Endothelial cell of umbilical vein (primary cell): ENCODE data around the gene CD46. TPM values are rescaled to one million over a fixed set of nuclear protein-coding genes. Genes with fewer than 3 reads are reported as not detected.
"Not testable (repeated sequence)": the region's sequence is repeated elsewhere in the genome, so short reads cannot be mapped to it uniquely, and the experiment has no call there.

Experiments used
- BruUV-seq: library from RNA; stranded (reverse); fragments of 400-500 nt; replicated peaks from 2 replicates; lab custom pipeline; 2021; lab: Mats Ljungman, UMichigan
- CTCF ChIA-PET: fragments of 300-600, 350-600 bp; sonication (Branson Sonifier 250); formaldehyde crosslinking; loops from one replicate; lab custom pipeline; 2021; ENCODE audit warnings: antibody characterized with exemption, inconsistent platforms; lab: Charles Lee
- POLR2A ChIA-PET: fragments of 300-600, 350-600 bp; sonication (Branson Sonifier 250); formaldehyde crosslinking; loops from one replicate; lab custom pipeline; 2021; ENCODE audit warnings: antibody characterized with exemption, inconsistent platforms; lab: Charles Lee
- DNase-seq: peaks from one replicate; pipeline ENCODE4 v3.0.0-alpha.2; 2011; ENCODE audit warnings: low read depth, low spot score
- FAIRE-seq: peaks from 2 replicates; lab custom pipeline; 2011; peaks lifted over from hg19 to GRCh38; lab: Jason Lieb, UNC
- H2AFZ ChIP-seq: 2 replicates; pipeline ENCODE4 v1.6.0; 2012; ENCODE audit warnings: low read depth, low read length, control low read depth, inconsistent platforms
- H3K27ac ChIP-seq: 2 replicates; pipeline ENCODE4 v1.5.1; 2011; ENCODE audit warnings: low read depth, mild to moderate bottlenecking, control low read depth, low read length, moderate library complexity; ENCODE audit not compliant: insufficient read depth
- H3K27me3 ChIP-seq, 2 experiments: 2 replicates each; pipeline versions ENCODE4 v1.6.0 to v1.6.1; 2011; ENCODE audit warnings: low read length in 2 of 2, mixed read lengths in 1 of 2; ENCODE audit not compliant: control insufficient read depth in 2 of 2, insufficient read depth in 2 of 2
- H3K36me3 ChIP-seq, 2 experiments: 2 replicates in 1 of 2; 3 replicates in 1 of 2; pipeline ENCODE4 v1.5.1; 2011; ENCODE audit warnings: low read length in 2 of 2, mild to moderate bottlenecking in 1 of 2, moderate library complexity in 1 of 2; ENCODE audit not compliant: control insufficient read depth in 2 of 2, insufficient read depth in 2 of 2; ENCODE audit errors: extremely low read depth in 1 of 2
- H3K4me1 ChIP-seq: 3 replicates; pipeline ENCODE4 v1.5.1; 2011; ENCODE audit warnings: mild to moderate bottlenecking, low read length; ENCODE audit not compliant: control insufficient read depth, insufficient read depth; ENCODE audit errors: extremely low read depth
- H3K4me2 ChIP-seq: 2 replicates; pipeline ENCODE4 v1.6.1; 2011; ENCODE audit warnings: low read length, control low read depth, mixed read lengths; ENCODE audit not compliant: insufficient read depth
- H3K4me3 ChIP-seq, 3 experiments: fragments of 200-600 bp in 1 of 3; sonication (generic), shearing (Covaris generic) in 1 of 3; replicated peaks in 1 of 3; 2 replicates each; pipeline ENCODE4 v1.5.1; 2011 to 2016; ENCODE audit warnings: control low read depth in 3 of 3, low read length in 3 of 3, mild to moderate bottlenecking in 2 of 3, inconsistent platforms in 1 of 3, low read depth in 1 of 3, moderate library complexity in 1 of 3; ENCODE audit not compliant: insufficient read depth in 1 of 3
- H3K79me2 ChIP-seq: 2 replicates; pipeline ENCODE4 v1.6.0; 2012; ENCODE audit warnings: low read length, inconsistent platforms; ENCODE audit not compliant: control insufficient read depth, insufficient read depth
- H3K9ac ChIP-seq: replicated peaks from 2 replicates; pipeline ENCODE3; 2011; ENCODE audit warnings: low read length, control low read depth; ENCODE audit not compliant: insufficient read depth; ENCODE audit errors: extremely low read depth
- H3K9me1 ChIP-seq: replicated peaks from 3 replicates; pipeline ENCODE4 v1.6.0; 2011; ENCODE audit warnings: mild to moderate bottlenecking, low read length; ENCODE audit not compliant: control insufficient read depth, insufficient read depth; ENCODE audit errors: extremely low read depth
- H3K9me3 ChIP-seq: replicated peaks from 2 replicates; pipeline ENCODE4 v1.5.1; 2012; ENCODE audit warnings: low read length, inconsistent platforms; ENCODE audit not compliant: control insufficient read depth, insufficient read depth
- H4K20me1 ChIP-seq: replicated peaks from 2 replicates; pipeline ENCODE3; 2011; ENCODE audit warnings: mild to moderate bottlenecking, low read length; ENCODE audit not compliant: control insufficient read depth, insufficient read depth; ENCODE audit errors: extremely low read depth
- EZH2 ChIP-seq: IDR thresholded peaks from 2 replicates; pipeline ENCODE4 v1.6.1; 2012; ENCODE audit warnings: borderline replicate concordance, low read depth, mild to moderate bottlenecking, moderate library complexity, low read length, inconsistent platforms; ENCODE audit not compliant: severe bottlenecking
- FOS ChIP-seq: IDR thresholded peaks from 2 replicates; pipeline ENCODE4 v1.6.1; 2011; ENCODE audit warnings: mild to moderate bottlenecking, low read length, moderate library complexity, borderline replicate concordance; ENCODE audit not compliant: insufficient read depth
- GATA2 ChIP-seq: IDR thresholded peaks from 2 replicates; pipeline ENCODE4 v1.7.0; 2011; ENCODE audit warnings: low read depth, mild to moderate bottlenecking, moderate library complexity, mixed read lengths, low read length; ENCODE audit not compliant: insufficient read length, insufficient read depth
- JUN ChIP-seq: IDR thresholded peaks from 2 replicates; pipeline ENCODE4 v1.6.1; 2011; ENCODE audit warnings: borderline replicate concordance, low read depth; ENCODE audit not compliant: insufficient read length, insufficient read depth
- MYC ChIP-seq: IDR thresholded peaks from one replicate; pipeline ENCODE4 v1.6.1; 2011; ENCODE audit warnings: mild to moderate bottlenecking, low read depth, low read length
- POLR2A ChIP-seq: IDR thresholded peaks from 2 replicates; pipeline ENCODE4 v1.6.1; 2012; ENCODE audit warnings: low read depth, mild to moderate bottlenecking, control low read depth, low read length
- POLR2AphosphoS5 ChIP-seq: IDR thresholded peaks from 2 replicates; pipeline ENCODE4 v1.6.1; 2012; ENCODE audit warnings: low read depth, mild to moderate bottlenecking, control low read depth, low read length, moderate library complexity; ENCODE audit not compliant: insufficient read depth
- dilution Hi-C: fragments of 300-500 bp; cut with MboI; formaldehyde crosslinking; loops from one replicate; pipeline ENCODE4 v1.15.0; 2019; ENCODE audit warnings: low sequenced_read_pairs; ENCODE audit not compliant: extremely low pct_ligation_motif_present
- intact Hi-C: fragments of 100-400 bp; cut with micrococcal nuclease; formaldehyde crosslinking; loops from one replicate; pipeline ENCODE4 v1.10.0; 2022
- polyA plus RNA-seq, 4 experiments: library from polyadenylated mRNA; depleted of rRNA in 3 of 4; stranded (reverse) in 3 of 4; unstranded in 1 of 4; fragments of >200 nt; gene quantifications; 2 replicates each; pipeline versions ENCODE4 v1.2.1 to v1.2.3, GENCODE V29; 2011 to 2012; ENCODE audit warnings: missing spikeins in 1 of 4
- total RNA-seq: library from RNA; stranded (reverse); gene quantifications from 2 replicates; pipeline ENCODE4 v1.2.3, GENCODE V29; 2021
- TF ChIP-seq, protein P1 (sequence below): IDR thresholded peaks from 2 replicates; pipeline ENCODE4 v1.6.1; 2011; ENCODE audit not compliant: insufficient read depth, insufficient read length
- TF ChIP-seq, protein P2 (sequence below), 2 donors: IDR thresholded peaks; 1 replicate in 1 of 2; 2 replicates in 1 of 2; pipeline ENCODE4 v1.5.1; 2011; ENCODE audit warnings: low read length in 2 of 2, mild to moderate bottlenecking in 2 of 2, moderate library complexity in 2 of 2, control low read depth in 1 of 2, inconsistent platforms in 1 of 2, low read depth in 1 of 2; ENCODE audit not compliant: insufficient read depth in 1 of 2; ENCODE audit errors: extremely low read depth in 1 of 2

Gene CD46
- total and polyA plus RNA-seq, 2 donors (not counting 3 experiments of a cell fraction or from before 2014, with no cell fraction given), result 134 to 256 TPM

DNA sequence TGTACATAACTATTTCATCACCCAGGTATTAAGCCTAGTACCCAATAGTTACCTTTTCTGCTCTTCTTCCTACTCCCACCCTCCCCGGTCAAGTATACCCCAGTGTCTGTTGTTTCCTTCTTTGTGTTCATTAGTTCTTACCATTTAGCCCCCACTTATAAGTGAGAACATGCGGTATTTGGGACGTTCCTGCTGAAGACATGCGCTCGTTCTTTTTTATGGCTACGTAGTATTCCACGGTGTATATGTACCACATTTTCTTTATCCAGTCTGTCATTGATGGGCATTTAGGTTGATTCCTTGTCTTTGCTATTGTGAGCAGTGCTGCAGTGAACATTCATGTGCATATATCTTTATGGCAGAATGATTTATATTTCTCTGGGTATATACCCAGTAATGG lies 25.6 kb downstream of the CD46 start:
- H3K4me2 ChIP-seq, H3K36me3 ChIP-seq, H3K27me3 ChIP-seq, H2AFZ ChIP-seq, H4K20me1 ChIP-seq, intact Hi-C loops, H3K9me1 ChIP-seq, H3K4me1 ChIP-seq, POLR2A ChIA-PET, DNase-seq, H3K27ac ChIP-seq, BruUV-seq, H3K9ac ChIP-seq, H3K4me3 ChIP-seq, CTCF ChIA-PET, H3K9me3 ChIP-seq, FAIRE-seq, dilution Hi-C loops: not testable (repeated sequence)
- peaks cover 57% of the 10 kb centered on the region for H3K79me2 ChIP-seq

DNA sequence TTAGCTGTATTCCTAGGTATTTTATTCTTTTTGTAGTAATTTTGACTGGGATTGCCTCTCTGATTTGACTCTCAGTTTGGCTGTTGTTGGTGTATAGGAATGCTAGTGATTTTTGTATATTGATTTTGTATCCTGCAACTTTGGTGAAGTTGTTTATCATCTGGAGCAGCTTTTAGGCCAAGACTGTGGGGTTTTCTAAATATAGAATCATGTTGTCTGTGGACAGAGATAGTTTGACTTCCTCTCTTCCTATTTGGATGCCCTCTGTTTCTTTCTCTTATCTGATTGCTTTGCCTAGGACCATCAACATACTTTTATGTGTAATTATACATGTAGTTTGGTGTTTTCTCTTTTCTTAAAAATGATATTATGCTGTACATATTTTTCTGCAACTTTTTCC lies 27.2 kb downstream of the CD46 start:
- CTCF ChIA-PET, result no interaction called here

More for the DNA sequence above, 27.2 kb downstream of the CD46 start:
- H4K20me1 ChIP-seq, result no peaks in the 10 kb centered on the region
- no TSS peak for BruUV-seq
- H3K9me3 ChIP-seq, result no peaks in the 10 kb centered on the region
- H3K4me2 ChIP-seq, result no peak overlapping the region
- H3K4me3 ChIP-seq, result no peak overlapping the region
- peaks cover 48% of the 10 kb centered on the region for H3K79me2 ChIP-seq
- peaks cover 5 to 12% of the 10 kb centered on the region in 2 experiments for H3K36me3 ChIP-seq
- no peaks in the 10 kb centered on the region for H3K27me3 ChIP-seq
- no peak overlapping the region for H2AFZ ChIP-seq
- TF ChIP-seq EZH2 (no peak), MYC (no peak), POLR2A (no peak), GATA2 (no peak), JUN (no peak), FOS (no peak), POLR2AphosphoS5 (no peak)
- TF ChIP-seq, protein P1, sequence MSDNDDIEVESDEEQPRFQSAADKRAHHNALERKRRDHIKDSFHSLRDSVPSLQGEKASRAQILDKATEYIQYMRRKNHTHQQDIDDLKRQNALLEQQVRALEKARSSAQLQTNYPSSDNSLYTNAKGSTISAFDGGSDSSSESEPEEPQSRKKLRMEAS, result no peak
- TF ChIP-seq, protein P2, sequence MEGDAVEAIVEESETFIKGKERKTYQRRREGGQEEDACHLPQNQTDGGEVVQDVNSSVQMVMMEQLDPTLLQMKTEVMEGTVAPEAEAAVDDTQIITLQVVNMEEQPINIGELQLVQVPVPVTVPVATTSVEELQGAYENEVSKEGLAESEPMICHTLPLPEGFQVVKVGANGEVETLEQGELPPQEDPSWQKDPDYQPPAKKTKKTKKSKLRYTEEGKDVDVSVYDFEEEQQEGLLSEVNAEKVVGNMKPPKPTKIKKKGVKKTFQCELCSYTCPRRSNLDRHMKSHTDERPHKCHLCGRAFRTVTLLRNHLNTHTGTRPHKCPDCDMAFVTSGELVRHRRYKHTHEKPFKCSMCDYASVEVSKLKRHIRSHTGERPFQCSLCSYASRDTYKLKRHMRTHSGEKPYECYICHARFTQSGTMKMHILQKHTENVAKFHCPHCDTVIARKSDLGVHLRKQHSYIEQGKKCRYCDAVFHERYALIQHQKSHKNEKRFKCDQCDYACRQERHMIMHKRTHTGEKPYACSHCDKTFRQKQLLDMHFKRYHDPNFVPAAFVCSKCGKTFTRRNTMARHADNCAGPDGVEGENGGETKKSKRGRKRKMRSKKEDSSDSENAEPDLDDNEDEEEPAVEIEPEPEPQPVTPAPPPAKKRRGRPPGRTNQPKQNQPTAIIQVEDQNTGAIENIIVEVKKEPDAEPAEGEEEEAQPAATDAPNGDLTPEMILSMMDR (IDR thresholded peaks at IDR 0.05; ENCODE audit: extremely low read depth in 1 of 2, insufficient read depth in 1 of 2, low read depth in 1 of 2, low read length in 2 of 2), result no peak
- DNase-seq (no peak), FAIRE-seq (no peak)
- POLR2A ChIA-PET, result no interaction called here
- dilution Hi-C loops (no loop called here), intact Hi-C loops (no loop called here)
- no peaks in the 10 kb centered on the region for H3K4me1 ChIP-seq
- peaks cover 2% of the 10 kb centered on the region for H3K9me1 ChIP-seq
- no peak overlapping the region for H3K9ac ChIP-seq
- H3K27ac ChIP-seq, result no peak overlapping the region
